ENCODE measurements around the gene ZC3H4.

The ZC3H4 gene

GRCh38 chr19:47145639-47146486, 32.3 kb upstream of the ZC3H4 start:
- Histone ChIP-seq H3K27ac (ENCODE audit: low read depth, low read length) (no peak overlapping the region), H3K14ac (ENCODE audit: low read length) (no peak overlapping the region), H4K8ac (ENCODE audit: low read depth, low read length) (no peak overlapping the region), H3K4me1 (ENCODE audit: control insufficient read depth in 1 of 2, insufficient read depth in 2 of 2, low read length in 2 of 2) (no peaks in the 10 kb centered on the region), H3K23ac (ENCODE audit: low read length) (no peak overlapping the region), H3K4ac (ENCODE audit: low read depth, low read length) (peak overlapping the region; percentile 29), H3K4me2 (ENCODE audit: low read length) (no peak overlapping the region), H3K18ac (ENCODE audit: low read length) (no peak overlapping the region), H3K27me3 (ENCODE audit: insufficient read depth, low read length) (no peaks in the 10 kb centered on the region), H3K4me3 (ENCODE audit: low read depth, low read length) (no peak overlapping the region), H2BK5ac (ENCODE audit: low read depth, low read length, poor library complexity) (no peak overlapping the region), H2BK120ac (ENCODE audit: insufficient read depth, low read length, poor library complexity) (no peak overlapping the region), H2BK12ac (ENCODE audit: low read length) (no peak overlapping the region), H3K79me1 (ENCODE audit: low read length) (no peaks in the 10 kb centered on the region), H3K36me3 (ENCODE audit: control insufficient read depth in 1 of 2, insufficient read depth in 2 of 2, low read length in 2 of 2) (peaks cover 41 to 56% of the 10 kb centered on the region in 2 experiments), H4K12ac (ENCODE audit: low read depth, low read length) (no peak overlapping the region), H3K9ac (ENCODE audit: low read length) (no peak overlapping the region), H2AK5ac (ENCODE audit: low read length) (no peak overlapping the region), H3K79me2 (ENCODE audit: control insufficient read depth, insufficient read depth, low read length, poor library complexity) (peaks cover 2% of the 10 kb centered on the region), H3K9me3 (ENCODE audit: insufficient read depth, low read depth, low read length) (no peaks in the 10 kb centered on the region), H2AFZ (ENCODE audit: insufficient read depth, low read length, poor library complexity) (no peak overlapping the region), H4K91ac (ENCODE audit: low read depth, low read length) (no peak overlapping the region)
- no CpG with 5 or more reads among the region's 5 CpGs for whole genome bisulfite sequencing (ENCODE audit: extremely low coverage, insufficient coverage, insufficient read length)
- DNase-seq, result no peak

- no peak overlapping the region for H4K91ac ChIP-seq (ENCODE audit: low read depth, low read length)
- no peak overlapping the region for H2BK120ac ChIP-seq (ENCODE audit: insufficient read depth, low read length, poor library complexity)
- no peaks in the 10 kb centered on the region for H3K27me3 ChIP-seq (ENCODE audit: insufficient read depth, low read length)
- peak in 1 of 2 donors; percentile 58 for DNase-seq
- WGBS (ENCODE audit: extremely low coverage, insufficient coverage, insufficient read length), result no CpG with 5 or more reads among the region's 13 CpGs
- no peak overlapping the region for H3K27ac ChIP-seq (ENCODE audit: low read depth, low read length)
- no peak overlapping the region for H2BK5ac ChIP-seq (ENCODE audit: low read depth, low read length, poor library complexity)
- no peak overlapping the region for H2AFZ ChIP-seq (ENCODE audit: insufficient read depth, low read length, poor library complexity)
- no peak overlapping the region for H3K4me2 ChIP-seq (ENCODE audit: low read length)
- no peak overlapping the region for H3K9ac ChIP-seq (ENCODE audit: low read length)
- no peak overlapping the region for H3K14ac ChIP-seq (ENCODE audit: low read length)
- H4K8ac ChIP-seq (ENCODE audit: low read depth, low read length), result no peak overlapping the region
- H2BK12ac ChIP-seq (ENCODE audit: low read length), result no peak overlapping the region
- no peak overlapping the region for H3K4ac ChIP-seq (ENCODE audit: low read depth, low read length)
- H3K79me1 ChIP-seq (ENCODE audit: low read length), result no peaks in the 10 kb centered on the region
- peaks cover 6% of the 10 kb centered on the region for H3K79me2 ChIP-seq (ENCODE audit: control insufficient read depth, insufficient read depth, low read length, poor library complexity)
- H3K23ac ChIP-seq (ENCODE audit: low read length), result no peak overlapping the region
- H2AK5ac ChIP-seq (ENCODE audit: low read length), result no peak overlapping the region
- H3K18ac ChIP-seq (ENCODE audit: low read length), result no peak overlapping the region
- no peak overlapping the region for H3K4me3 ChIP-seq (ENCODE audit: low read depth, low read length)
- H3K36me3 ChIP-seq (ENCODE audit: control insufficient read depth in 1 of 2, insufficient read depth in 2 of 2, low read length in 2 of 2), result peaks cover 38 to 52% of the 10 kb centered on the region in 2 experiments
- no peak overlapping the region for H4K12ac ChIP-seq (ENCODE audit: low read depth, low read length)
- H3K4me1 ChIP-seq (ENCODE audit: control insufficient read depth in 1 of 2, insufficient read depth in 2 of 2, low read length in 2 of 2), result no peaks in the 10 kb centered on the region
- no peaks in the 10 kb centered on the region for H3K9me3 ChIP-seq (ENCODE audit: insufficient read depth, low read depth, low read length)
Observed at GRCh38 chr19:47144630-47145029, 31.1 kb upstream of the ZC3H4 start.

GRCh38 chr19:47143322-47144073, 29.9 kb upstream of the ZC3H4 start:
- H3K18ac ChIP-seq (ENCODE audit: low read length), result no peak overlapping the region

GRCh38 chr19:47142779-47143178, 29.2 kb upstream of the ZC3H4 start:
- no peak overlapping the region for H2BK120ac ChIP-seq (ENCODE audit: insufficient read depth, low read length, poor library complexity)
- H2BK5ac ChIP-seq (ENCODE audit: low read depth, low read length, poor library complexity), result no peak overlapping the region
- H3K4ac ChIP-seq (ENCODE audit: low read depth, low read length), result no peak overlapping the region
- no peak overlapping the region for H3K18ac ChIP-seq (ENCODE audit: low read length)
- no peak overlapping the region for H2BK12ac ChIP-seq (ENCODE audit: low read length)
- H3K79me2 ChIP-seq (ENCODE audit: control insufficient read depth, insufficient read depth, low read length, poor library complexity), result peaks cover 8% of the 10 kb centered on the region
- no peak overlapping the region for H4K91ac ChIP-seq (ENCODE audit: low read depth, low read length)
- H3K4me2 ChIP-seq (ENCODE audit: low read length), result no peak overlapping the region
- H3K4me3 ChIP-seq (ENCODE audit: low read depth, low read length), result no peak overlapping the region
- H3K9ac ChIP-seq (ENCODE audit: low read length), result no peak overlapping the region
- H3K79me1 ChIP-seq (ENCODE audit: low read length), result no peaks in the 10 kb centered on the region
- no peak overlapping the region for H2AK5ac ChIP-seq (ENCODE audit: low read length)
- H3K9me3 ChIP-seq (ENCODE audit: insufficient read depth, low read depth, low read length), result no peaks in the 10 kb centered on the region
- no peaks in the 10 kb centered on the region for H3K4me1 ChIP-seq (ENCODE audit: control insufficient read depth in 1 of 2, insufficient read depth in 2 of 2, low read length in 2 of 2)
- no CpG with 5 or more reads among the region's 5 CpGs for WGBS (ENCODE audit: extremely low coverage, insufficient coverage, insufficient read length)
- peak; percentile 29 to 84 for DNase-seq
- no peak overlapping the region for H4K8ac ChIP-seq (ENCODE audit: low read depth, low read length)
- H3K14ac ChIP-seq (ENCODE audit: low read length), result no peak overlapping the region
- H2AFZ ChIP-seq (ENCODE audit: insufficient read depth, low read length, poor library complexity), result no peak overlapping the region
- no peaks in the 10 kb centered on the region for H3K27me3 ChIP-seq (ENCODE audit: insufficient read depth, low read length)
- H3K36me3 ChIP-seq (ENCODE audit: control insufficient read depth in 1 of 2, insufficient read depth in 2 of 2, low read length in 2 of 2), result peaks cover 31 to 46% of the 10 kb centered on the region in 2 experiments
- H3K27ac ChIP-seq (ENCODE audit: low read depth, low read length), result no peak overlapping the region
- H3K23ac ChIP-seq (ENCODE audit: low read length), result no peak overlapping the region
- no peak overlapping the region for H4K12ac ChIP-seq (ENCODE audit: low read depth, low read length)

More at GRCh38 chr19:47143322-47144073, 29.9 kb upstream of the ZC3H4 start:
- H3K4me1 ChIP-seq (ENCODE audit: control insufficient read depth in 1 of 2, insufficient read depth in 2 of 2, low read length in 2 of 2), result no peaks in the 10 kb centered on the region
- H3K27me3 ChIP-seq (ENCODE audit: insufficient read depth, low read length), result no peaks in the 10 kb centered on the region
- no peak overlapping the region for H4K12ac ChIP-seq (ENCODE audit: low read depth, low read length)
- H3K4me2 ChIP-seq (ENCODE audit: low read length), result no peak overlapping the region
- H4K8ac ChIP-seq (ENCODE audit: low read depth, low read length), result no peak overlapping the region
- H3K27ac ChIP-seq (ENCODE audit: low read depth, low read length), result no peak overlapping the region
- H3K14ac ChIP-seq (ENCODE audit: low read length), result no peak overlapping the region
- H3K4me3 ChIP-seq (ENCODE audit: low read depth, low read length), result no peak overlapping the region
- H2BK12ac ChIP-seq (ENCODE audit: low read length), result no peak overlapping the region
- no peak overlapping the region for H3K4ac ChIP-seq (ENCODE audit: low read depth, low read length)
- H3K36me3 ChIP-seq (ENCODE audit: control insufficient read depth in 1 of 2, insufficient read depth in 2 of 2, low read length in 2 of 2), result peaks cover 31 to 50% of the 10 kb centered on the region in 2 experiments
- no peak overlapping the region for H4K91ac ChIP-seq (ENCODE audit: low read depth, low read length)
- no peak overlapping the region for H3K23ac ChIP-seq (ENCODE audit: low read length)
- no peak overlapping the region for H2AFZ ChIP-seq (ENCODE audit: insufficient read depth, low read length, poor library complexity)
- no peak overlapping the region for H3K9ac ChIP-seq (ENCODE audit: low read length)
- no peak overlapping the region for H2BK5ac ChIP-seq (ENCODE audit: low read depth, low read length, poor library complexity)
- no peaks in the 10 kb centered on the region for H3K9me3 ChIP-seq (ENCODE audit: insufficient read depth, low read depth, low read length)
- no peak overlapping the region for H2AK5ac ChIP-seq (ENCODE audit: low read length)
- no peak for DNase-seq
- peaks cover 8% of the 10 kb centered on the region for H3K79me2 ChIP-seq (ENCODE audit: control insufficient read depth, insufficient read depth, low read length, poor library complexity)
- H3K79me1 ChIP-seq (ENCODE audit: low read length), result no peaks in the 10 kb centered on the region
- no peak overlapping the region for H2BK120ac ChIP-seq (ENCODE audit: insufficient read depth, low read length, poor library complexity)
- no CpG with 5 or more reads among the region's 11 CpGs for WGBS (ENCODE audit: extremely low coverage, insufficient coverage, insufficient read length)

Measured in trophoblast cell (in vitro differentiated cells and primary cell).